Measurements from ENCODE around the gene MYL6B. TPM values are rescaled to one million over a fixed set of nuclear protein-coding genes. Genes with fewer than 3 reads are reported as not detected.
"Not testable (repeated sequence)": the region's sequence is repeated elsewhere in the genome, so short reads cannot be mapped to it uniquely, and the experiment has no call there.

The MYL6B gene
- total and polyA plus RNA-seq, 8 donors = 4.9 to 98.1 (median 24.3) TPM; not detected in 1

DNA sequence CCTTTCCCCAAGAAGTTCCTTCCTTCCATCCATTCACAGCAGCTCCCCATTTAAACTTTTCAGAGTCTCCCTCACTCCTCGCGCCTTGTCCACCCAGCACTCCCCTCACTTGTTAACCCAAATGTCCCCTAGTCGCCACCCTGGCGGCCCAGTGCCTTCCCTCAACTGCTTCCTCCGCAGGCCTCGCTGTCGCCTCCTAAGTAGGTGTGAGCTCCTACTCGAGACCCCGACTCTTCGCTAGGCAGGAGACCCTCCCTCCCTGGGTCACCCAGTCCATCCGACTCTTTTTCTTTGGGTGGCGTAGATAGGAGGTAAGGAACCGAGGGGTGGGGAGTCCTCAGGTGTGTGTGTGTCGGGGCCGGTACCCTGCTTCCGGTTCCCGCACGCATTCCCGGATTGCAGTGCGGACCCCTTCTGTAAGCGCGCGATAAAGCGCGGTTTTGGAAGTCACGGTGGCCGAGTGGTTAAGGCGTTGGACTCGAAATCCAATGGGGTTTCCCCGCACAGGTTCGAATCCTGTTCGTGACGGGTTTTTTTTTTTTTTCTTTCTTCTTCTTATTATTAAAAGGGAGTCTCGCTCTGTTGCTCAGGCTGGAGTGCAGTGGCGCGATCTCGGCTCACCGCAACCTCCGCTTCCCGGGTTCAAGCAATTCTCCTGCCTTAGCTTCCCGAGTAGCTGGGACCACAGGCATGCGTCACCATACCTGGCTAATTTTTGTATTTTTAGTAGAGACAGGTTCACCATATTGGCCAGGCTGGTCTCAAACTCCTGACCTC is 37.7 kb downstream of the MYL6B start:
- peaks cover 14 to 34% (median 22%) of the 10 kb centered on the region in 4 donors for H3K4me1 ChIP-seq
- intact Hi-C loops (cut with DNase I; ENCODE audit: low total_unique reads) = loop anchor here (5.0 kb wide), 1 partner anchor 58 kb away; no protein-coding TSS in a partner anchor
- H3K36me3 ChIP-seq = peaks cover 12 to 18% (median 18%) of the 10 kb centered on the region in 4 donors
- no peaks in the 10 kb centered on the region for H3K9me3 ChIP-seq
- 1% methylated on average over 42 of the region's 42 CpGs for WGBS, 5 donors
- TF ChIP-seq POLR2AphosphoS5 (IDR thresholded peaks at IDR 0.05) = peak in 2 of 3 donors; percentile 34 to 54
- no peak for TF ChIP-seq EP300 (IDR thresholded peaks at IDR 0.05)
- no peaks in the 10 kb centered on the region for H3K27me3 ChIP-seq
- peak overlapping the region; percentile 88 to 98 (median 95) for H3K27ac ChIP-seq
- peak overlapping the region; percentile 85 to 98 (median 90) for H3K4me3 ChIP-seq
- DNase-seq = peak; percentile 86 to 96

- H3K4me3 ChIP-seq = peak overlapping the region; percentile 85 to 98 (median 90)
- no peaks in the 10 kb centered on the region for H3K9me3 ChIP-seq
- peaks cover 5 to 12% (median 12%) of the 10 kb centered on the region in 4 donors for H3K36me3 ChIP-seq
- intact Hi-C loops (cut with DNase I; ENCODE audit: low total_unique reads) = no loop called here
- peak overlapping the region; percentile 88 to 98 (median 95) for H3K27ac ChIP-seq
- DNase-seq = no peak
- TF ChIP-seq EP300 (IDR thresholded peaks at IDR 0.05) (no peak), POLR2A (IDR thresholded peaks at IDR 0.05) (no peak), POLR2AphosphoS5 (IDR thresholded peaks at IDR 0.05) (no peak)
- TF ChIP-seq, protein P1, sequence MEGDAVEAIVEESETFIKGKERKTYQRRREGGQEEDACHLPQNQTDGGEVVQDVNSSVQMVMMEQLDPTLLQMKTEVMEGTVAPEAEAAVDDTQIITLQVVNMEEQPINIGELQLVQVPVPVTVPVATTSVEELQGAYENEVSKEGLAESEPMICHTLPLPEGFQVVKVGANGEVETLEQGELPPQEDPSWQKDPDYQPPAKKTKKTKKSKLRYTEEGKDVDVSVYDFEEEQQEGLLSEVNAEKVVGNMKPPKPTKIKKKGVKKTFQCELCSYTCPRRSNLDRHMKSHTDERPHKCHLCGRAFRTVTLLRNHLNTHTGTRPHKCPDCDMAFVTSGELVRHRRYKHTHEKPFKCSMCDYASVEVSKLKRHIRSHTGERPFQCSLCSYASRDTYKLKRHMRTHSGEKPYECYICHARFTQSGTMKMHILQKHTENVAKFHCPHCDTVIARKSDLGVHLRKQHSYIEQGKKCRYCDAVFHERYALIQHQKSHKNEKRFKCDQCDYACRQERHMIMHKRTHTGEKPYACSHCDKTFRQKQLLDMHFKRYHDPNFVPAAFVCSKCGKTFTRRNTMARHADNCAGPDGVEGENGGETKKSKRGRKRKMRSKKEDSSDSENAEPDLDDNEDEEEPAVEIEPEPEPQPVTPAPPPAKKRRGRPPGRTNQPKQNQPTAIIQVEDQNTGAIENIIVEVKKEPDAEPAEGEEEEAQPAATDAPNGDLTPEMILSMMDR (IDR thresholded peaks at IDR 0.05) = no peak
- no peaks in the 10 kb centered on the region for H3K27me3 ChIP-seq
- WGBS, 5 donors = 21 to 27% (median 25%) methylated on average over 9 of the region's 9 CpGs
- peaks cover 14 to 34% (median 22%) of the 10 kb centered on the region in 4 donors for H3K4me1 ChIP-seq
These were observed 38.3 kb downstream of the MYL6B start for GRCh38 chr12:56190695-56191155.

DNA sequence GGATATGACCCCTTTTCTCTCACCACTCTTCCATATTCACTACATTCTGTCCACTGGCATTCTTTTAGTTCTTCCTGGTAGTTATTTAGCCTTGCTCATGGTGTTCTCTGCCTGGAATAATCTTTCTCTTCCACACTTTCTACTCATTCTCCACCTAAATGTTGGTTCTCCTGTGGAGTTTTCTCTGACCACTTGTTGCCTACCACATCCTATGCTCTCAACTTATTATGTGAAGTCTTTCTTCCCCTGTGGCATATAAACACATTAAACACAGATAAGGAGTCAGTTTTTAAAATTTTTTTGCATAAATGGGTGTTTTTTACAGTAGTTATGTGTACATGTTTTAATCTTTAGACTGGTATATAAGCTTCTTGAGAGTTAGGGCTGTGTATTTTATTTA is 40.2 kb downstream of the MYL6B start:
- Histone ChIP-seq H3K9me3 (no peaks in the 10 kb centered on the region), H3K27ac (no peak overlapping the region), H3K4me1 (peaks cover 9 to 22% (median 17%) of the 10 kb centered on the region in 4 donors), H3K4me3 (no peak overlapping the region), H3K27me3 (no peaks in the 10 kb centered on the region), H3K36me3 (no peaks in the 10 kb centered on the region)
- intact Hi-C loops (cut with DNase I; ENCODE audit: low total_unique reads) = no loop called here
- no peak for TF ChIP-seq POLR2A (IDR thresholded peaks at IDR 0.05)
- TF ChIP-seq EP300 (IDR thresholded peaks at IDR 0.05) = no peak
- TF ChIP-seq, protein P1 (IDR thresholded peaks at IDR 0.05) = no peak
- TF ChIP-seq POLR2AphosphoS5 (IDR thresholded peaks at IDR 0.05) = no peak
- DNase-seq = no peak

- TF ChIP-seq EP300 (IDR thresholded peaks at IDR 0.05) (no peak), POLR2AphosphoS5 (IDR thresholded peaks at IDR 0.05) (peak in 2 of 3 donors; percentile 46 to 81), POLR2A (IDR thresholded peaks at IDR 0.05) (no peak)
- TF ChIP-seq, protein P1 (IDR thresholded peaks at IDR 0.05) = peak in 5 of 7 experiments; percentile 57 to 87 (median 84)
- Histone ChIP-seq H3K9me3 (no peaks in the 10 kb centered on the region), H3K27ac (no peak overlapping the region), H3K36me3 (no peaks in the 10 kb centered on the region), H3K4me3 (no peak overlapping the region), H3K4me1 (peaks cover 4 to 17% (median 12%) of the 10 kb centered on the region in 4 donors), H3K27me3 (no peaks in the 10 kb centered on the region)
- 28 to 57% (median 45%) methylated on average over 1 of the region's 1 CpG for WGBS, 5 donors
- DNase-seq = peak; percentile 85 to 93
- intact Hi-C loops (cut with DNase I; ENCODE audit: low total_unique reads) = no loop called here
These were observed 40.7 kb downstream of the MYL6B start for GRCh38 chr12:56193025-56193578.

DNA sequence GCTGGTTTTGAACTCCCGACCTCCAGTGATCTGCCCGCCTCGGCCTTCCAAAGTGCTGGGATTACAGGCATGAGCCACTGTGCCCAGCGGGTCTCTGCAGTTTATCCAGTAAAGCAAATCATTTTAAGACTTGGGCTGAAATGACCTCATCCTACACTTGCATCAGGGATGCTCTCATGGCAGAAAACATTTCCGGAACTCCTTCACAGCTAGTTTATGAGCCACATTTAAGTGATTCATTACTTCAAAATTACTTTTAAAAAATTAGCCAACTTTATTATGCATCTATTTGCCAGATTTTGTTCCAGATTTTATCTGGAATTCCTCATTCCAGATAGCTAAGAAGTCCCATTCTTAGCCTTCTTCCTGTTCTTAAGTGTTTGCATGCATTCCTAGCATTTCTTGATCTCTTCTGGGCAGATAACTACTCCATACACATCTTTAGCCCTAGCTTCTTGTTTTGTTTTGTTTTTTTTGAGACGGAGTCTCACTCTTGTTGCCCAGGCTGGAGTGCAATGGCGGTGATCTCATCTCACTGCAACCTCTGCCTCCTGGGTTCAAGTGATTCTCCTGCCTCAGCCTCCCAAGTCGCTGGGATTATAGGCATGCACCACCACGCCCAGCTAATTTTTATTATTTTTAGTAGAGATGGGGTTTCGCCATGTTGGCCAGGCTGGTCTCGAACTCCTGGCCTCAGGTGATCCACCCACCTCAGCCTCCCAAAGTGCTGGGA is 44.6 kb downstream of the MYL6B start:
- H3K27ac ChIP-seq; H3K27me3 ChIP-seq; intact Hi-C loops (cut with DNase I; ENCODE audit: low total_unique reads); H3K4me1 ChIP-seq; H3K4me3 ChIP-seq; H3K36me3 ChIP-seq; H3K9me3 ChIP-seq: not testable (repeated sequence)
- peak in 1 of 2 donors; percentile 24 for DNase-seq
- WGBS, 5 donors = 79 to 86% (median 82%) methylated on average over 11 of the region's 11 CpGs
